Liver (tissue), 9 donors: Measurements from ENCODE around the gene HRC. TPM values are rescaled to one million over a fixed set of nuclear protein-coding genes. Genes with fewer than 3 reads are reported as not detected.

Source experiments
- DNase-seq: peaks from one replicate; pipeline ENCODE4 v3.0.0-alpha.2; 2017; ENCODE audit warnings: low spot score
- H3K27ac ChIP-seq, 2 donors: one replicate each; pipeline ENCODE4 v1.7.0; 2013; ENCODE audit warnings: inconsistent platforms in 2 of 2, low read length in 2 of 2, control low read depth in 1 of 2, low read depth in 1 of 2, mild to moderate bottlenecking in 1 of 2
- H3K27me3 ChIP-seq, 4 donors: one replicate each; pipeline versions ENCODE4 v1.6.1 to v1.7.0; 2013; ENCODE audit warnings: low read length in 3 of 4, inconsistent platforms in 1 of 4, mild to moderate bottlenecking in 1 of 4, moderate library complexity in 1 of 4; ENCODE audit not compliant: control insufficient read depth in 4 of 4, insufficient read depth in 4 of 4
- H3K36me3 ChIP-seq, 4 donors: one replicate each; pipeline versions ENCODE4 v1.6.1 to v1.7.0; 2013; ENCODE audit warnings: low read length in 3 of 4, mild to moderate bottlenecking in 3 of 4, low read depth in 1 of 4, moderate library complexity in 1 of 4; ENCODE audit not compliant: control insufficient read depth in 4 of 4, insufficient read depth in 3 of 4
- H3K4me1 ChIP-seq, 4 donors: one replicate each; pipeline versions ENCODE4 v1.6.1 to v1.7.0; 2013; ENCODE audit warnings: low read length in 3 of 4, mild to moderate bottlenecking in 3 of 4, moderate library complexity in 1 of 4; ENCODE audit not compliant: control insufficient read depth in 4 of 4, insufficient read depth in 4 of 4
- H3K4me3 ChIP-seq, 3 donors: one replicate each; pipeline versions ENCODE4 v1.6.1 to v1.7.0; 2013; ENCODE audit warnings: low read length in 3 of 3, control low read depth in 1 of 3, low read depth in 1 of 3, mild to moderate bottlenecking in 1 of 3
- H3K9ac ChIP-seq, 2 donors: one replicate each; pipeline ENCODE4 v1.7.0; 2013; ENCODE audit warnings: low read length in 2 of 2, mild to moderate bottlenecking in 2 of 2, moderate library complexity in 2 of 2, control low read depth in 1 of 2, low read depth in 1 of 2
- H3K9me3 ChIP-seq, 4 donors: one replicate each; pipeline versions ENCODE4 v1.6.1 to v1.7.0; 2013; ENCODE audit warnings: low read length in 3 of 4; ENCODE audit not compliant: control insufficient read depth in 4 of 4
- ATF3 ChIP-seq: IDR thresholded peaks from 2 replicates; pipeline ENCODE4 v1.6.1; 2016; ENCODE audit warnings: antibody characterized with exemption
- CTCF ChIP-seq: fragments of 150-350 bp; IDR thresholded peaks from 2 replicates; pipeline ENCODE4 v1.5.1; 2017; ENCODE audit warnings: improper control_type of control experiment, low read depth, low read length; ENCODE audit not compliant: missing input control
- EGR1 ChIP-seq, 2 donors: IDR thresholded peaks; 2 replicates each; pipeline ENCODE4 v1.6.1; 2016 to 2018; ENCODE audit warnings: antibody characterized with exemption in 2 of 2, low read depth in 2 of 2
- FOXA1 ChIP-seq: IDR thresholded peaks from 2 replicates; pipeline ENCODE4 v1.6.1; 2016; ENCODE audit warnings: antibody characterized with exemption
- GABPA ChIP-seq, 2 donors: IDR thresholded peaks in 1 of 2; conservative IDR thresholded peaks in 1 of 2; 2 replicates each; pipeline ENCODE4 v1.6.1; 2016; ENCODE audit warnings: antibody characterized with exemption in 2 of 2, mild to moderate bottlenecking in 1 of 2, moderate library complexity in 1 of 2
- HNF4A ChIP-seq, 2 donors: conservative IDR thresholded peaks; 2 replicates each; pipeline ENCODE4 v1.6.1; 2016; ENCODE audit warnings: antibody characterized with exemption in 2 of 2, mild to moderate bottlenecking in 2 of 2
- HNF4G ChIP-seq: IDR thresholded peaks from 2 replicates; pipeline ENCODE4 v1.6.1; 2016; ENCODE audit warnings: antibody characterized with exemption
- JUND ChIP-seq, 2 donors: IDR thresholded peaks; 2 replicates each; pipeline ENCODE4 v1.6.1; 2016; ENCODE audit warnings: antibody characterized with exemption in 2 of 2
- MAX ChIP-seq: IDR thresholded peaks from 2 replicates; pipeline ENCODE4 v1.6.1; 2016; ENCODE audit warnings: antibody characterized with exemption
- NR2F2 ChIP-seq: IDR thresholded peaks from 2 replicates; pipeline ENCODE4 v1.6.1; 2016; ENCODE audit warnings: antibody characterized with exemption
- RAD21 ChIP-seq, 2 donors: IDR thresholded peaks; 2 replicates each; pipeline ENCODE4 v1.6.1; 2016; ENCODE audit warnings: antibody characterized with exemption in 2 of 2, mild to moderate bottlenecking in 2 of 2
- REST ChIP-seq: IDR thresholded peaks from 2 replicates; pipeline ENCODE4 v1.6.1; 2016; ENCODE audit warnings: antibody characterized with exemption, mild to moderate bottlenecking
- SP1 ChIP-seq: IDR thresholded peaks from 2 replicates; pipeline ENCODE4 v1.6.1; 2018; ENCODE audit warnings: antibody characterized with exemption, mild to moderate bottlenecking
- TAF1 ChIP-seq: conservative IDR thresholded peaks from 2 replicates; pipeline ENCODE4 v1.6.1; 2016; ENCODE audit warnings: antibody characterized with exemption, mild to moderate bottlenecking
- ZBTB33 ChIP-seq: IDR thresholded peaks from 2 replicates; pipeline ENCODE4 v1.6.1; 2016; ENCODE audit warnings: antibody characterized with exemption
- WGBS: extraction: QIAGEN DNeasy Blood & Tissue Kit; methylation state at CpG from one replicate; pipeline ENCODE4 v1.1.7; 2013; 5-methylcytosine and 5-hydroxymethylcytosine counted together
- polyA plus RNA-seq, 2 donors: library from polyadenylated mRNA; stranded (reverse) in 1 of 2; unstranded in 1 of 2; fragments of 200-250 nt in 1 of 2; fragments of >200 nt in 1 of 2; fragmentation: Nextera tagmentation in 1 of 2; extraction: Ambion mirVana in 1 of 2; gene quantifications; one replicate each; pipeline versions ENCODE4 v1.2.1 to v1.2.3, GENCODE V29; 2013 to 2015
- total RNA-seq, 2 donors: library from RNA; depleted of rRNA; stranded (reverse); fragments of >200 nt; gene quantifications; one replicate each; pipeline ENCODE4 v1.2.3, GENCODE V29; 2014
- donor health status: healthy.
- donor health status: healthy.
- donor health status: healthy.
- donor health status: healthy.
- donor health status: healthy.

Gene HRC
- total and polyA plus RNA-seq, 4 donors, result 0.25 to 1.2 (median 0.84) TPM

GRCh38 chr19:49107625-49108459 is 47.4 kb downstream of the HRC start:
- H3K4me1 ChIP-seq, result no peaks in the 10 kb centered on the region
- no peaks in the 10 kb centered on the region for H3K27me3 ChIP-seq
- no peak overlapping the region for H3K9ac ChIP-seq
- no peak overlapping the region for H3K27ac ChIP-seq
- WGBS, result 97% methylated on average over 93 of the region's 93 CpGs
- H3K36me3 ChIP-seq, result peaks cover 5 to 52% (median 24%) of the 10 kb centered on the region in 4 donors
- no peak for DNase-seq
- no peak overlapping the region for H3K4me3 ChIP-seq
- no peaks in the 10 kb centered on the region for H3K9me3 ChIP-seq
- TF ChIP-seq ATF3, result no peak
- no peak for TF ChIP-seq HNF4A (conservative IDR thresholded peaks at IDR 0.05)
- TF ChIP-seq MAX, result no peak
- no peak for TF ChIP-seq GABPA (IDR thresholded peaks at IDR 0.05 in 1 of 2, conservative IDR thresholded peaks at IDR 0.05 in 1 of 2)
- TF ChIP-seq FOXA1, result no peak
- no peak for TF ChIP-seq NR2F2
- no peak for TF ChIP-seq RAD21 (IDR thresholded peaks at IDR 0.05)
- TF ChIP-seq SP1, result no peak
- no peak for TF ChIP-seq JUND (IDR thresholded peaks at IDR 0.05)
- no peak for TF ChIP-seq CTCF

- no peak overlapping the region for H3K27ac ChIP-seq
- H3K9ac ChIP-seq, result no peak overlapping the region
- TF ChIP-seq MAX (no peak), RAD21 (IDR thresholded peaks at IDR 0.05) (peak; percentile 56 to 74), GABPA (IDR thresholded peaks at IDR 0.05 in 1 of 2, conservative IDR thresholded peaks at IDR 0.05 in 1 of 2) (no peak), REST (no peak), ZBTB33 (no peak), FOXA1 (no peak), HNF4G (no peak), SP1 (no peak), EGR1 (IDR thresholded peaks at IDR 0.05; ENCODE audit: low read depth in 2 of 2) (no peak), TAF1 (no peak), JUND (IDR thresholded peaks at IDR 0.05) (no peak), CTCF (peak; percentile 59)
- no peaks in the 10 kb centered on the region for H3K27me3 ChIP-seq
- no peaks in the 10 kb centered on the region for H3K9me3 ChIP-seq
- peak; percentile 67 for DNase-seq
- peaks cover 5 to 61% (median 28%) of the 10 kb centered on the region in 4 donors for H3K36me3 ChIP-seq
- 62% methylated on average over 12 of the region's 12 CpGs for WGBS
- H3K4me3 ChIP-seq, result no peak overlapping the region
- H3K4me1 ChIP-seq, result no peaks in the 10 kb centered on the region
These were observed 48.5 kb downstream of the HRC start for GRCh38 chr19:49106648-49107135.
